ENCODE results near the gene LSAMP. TPM values are rescaled to one million over a fixed set of nuclear protein-coding genes. Genes with fewer than 3 reads are reported as not detected.
A peak's percentile ranks its signal among the peaks of the same experiment; 100 is the strongest.

Gene LSAMP
- total RNA-seq, 1 donor from 2014 or later = 18.0 TPM

DNA sequence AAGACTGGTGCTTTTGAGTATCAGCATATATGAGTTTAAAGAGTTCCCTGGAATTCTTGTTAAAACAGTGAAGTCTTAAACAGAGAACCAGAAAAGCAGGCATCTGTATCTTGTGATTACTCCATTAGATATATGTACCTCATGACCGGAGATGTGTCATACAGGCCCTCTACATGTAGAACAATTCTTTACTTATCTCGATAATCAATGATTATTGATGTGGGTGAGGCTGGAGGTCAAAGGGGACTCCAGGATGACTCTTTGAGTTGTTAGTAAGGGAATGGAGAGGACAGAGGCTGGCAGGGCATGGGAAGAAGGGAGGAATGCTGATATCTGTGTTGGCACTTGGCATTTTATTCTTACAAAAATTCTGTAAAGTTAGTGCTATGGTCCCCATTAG lies 666.3 kb downstream of the LSAMP start:
- no peak overlapping the region for H3K9ac ChIP-seq
- Mint-ChIP-seq H3K27me3 (ENCODE audit: insufficient read depth, low read depth) (peaks cover 5% of the 10 kb centered on the region), H3K4me3 (no peak overlapping the region), H3K4me1 (no peaks in the 10 kb centered on the region), H3K36me3 (no peaks in the 10 kb centered on the region), H3K9me3 (peaks cover 2% of the 10 kb centered on the region), H3K27ac (no peak overlapping the region)
- peaks cover 3% of the 10 kb centered on the region for H3K4me1 ChIP-seq
- H3K27me3 ChIP-seq = peaks cover 9% of the 10 kb centered on the region
- no peak overlapping the region for H3K4me3 ChIP-seq
- no peak overlapping the region for H2AFZ ChIP-seq (replicated peaks)
- H3K9me3 ChIP-seq (ENCODE audit: low read depth) = no peaks in the 10 kb centered on the region
- DNase-seq (ENCODE audit: low spot score) = no peak
- H4K20me1 ChIP-seq (ENCODE audit: low read depth) = no peaks in the 10 kb centered on the region
- TF ChIP-seq CTCF (IDR thresholded peaks at IDR 0.05) = no peak
- TF ChIP-seq EZH2phosphoT487 (IDR thresholded peaks at IDR 0.05) = no peak
- TF ChIP-seq EZH2 (IDR thresholded peaks at IDR 0.05) = no peak
- H3K27ac ChIP-seq = no peak overlapping the region
- H3K79me2 ChIP-seq (ENCODE audit: low read depth) = no peaks in the 10 kb centered on the region
- no peaks in the 10 kb centered on the region for H3K36me3 ChIP-seq
- no peak overlapping the region for H3K4me2 ChIP-seq
- H3F3A ChIP-seq (ENCODE audit: low read depth) = peaks cover 2% of the 10 kb centered on the region

DNA sequence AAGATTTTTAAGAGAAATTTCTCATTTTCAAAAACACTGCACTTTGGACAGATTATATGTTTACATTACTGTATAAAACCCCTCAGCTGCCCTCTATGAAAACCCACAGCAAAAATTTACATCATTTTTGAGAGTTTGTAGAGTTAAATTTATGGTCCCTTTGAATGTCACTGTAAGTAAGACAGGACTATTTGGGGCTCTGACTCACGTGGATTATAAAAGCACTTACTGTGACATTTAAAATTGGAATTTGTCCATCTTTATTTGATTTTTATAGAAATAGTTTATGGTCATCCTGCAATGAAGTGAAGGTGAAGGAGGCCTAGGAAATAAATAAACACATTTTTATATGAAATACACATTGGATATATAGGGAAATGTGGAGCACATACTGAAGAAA lies 672.3 kb downstream of the LSAMP start:
- Histone ChIP-seq H3K4me3 (no peak overlapping the region), H2AFZ (replicated peaks) (no peak overlapping the region), H3K9me3 (ENCODE audit: low read depth) (no peaks in the 10 kb centered on the region), H3K9ac (no peak overlapping the region), H3K27ac (no peak overlapping the region), H3K4me1 (no peaks in the 10 kb centered on the region), H4K20me1 (ENCODE audit: low read depth) (no peaks in the 10 kb centered on the region), H3K79me2 (ENCODE audit: low read depth) (no peaks in the 10 kb centered on the region), H3K36me3 (no peaks in the 10 kb centered on the region), H3K27me3 (no peaks in the 10 kb centered on the region), H3F3A (ENCODE audit: low read depth) (no peaks in the 10 kb centered on the region), H3K4me2 (no peak overlapping the region)
- Mint-ChIP-seq H3K27me3 (ENCODE audit: insufficient read depth, low read depth) (peaks cover 7% of the 10 kb centered on the region), H3K4me1 (peaks cover 11% of the 10 kb centered on the region), H3K27ac (no peak overlapping the region), H3K4me3 (no peak overlapping the region), H3K36me3 (no peaks in the 10 kb centered on the region), H3K9me3 (peaks cover 2% of the 10 kb centered on the region)
- no peak for TF ChIP-seq EZH2 (IDR thresholded peaks at IDR 0.05)
- no peak for TF ChIP-seq CTCF (IDR thresholded peaks at IDR 0.05)
- TF ChIP-seq EZH2phosphoT487 (IDR thresholded peaks at IDR 0.05) = no peak
- no peak for DNase-seq (ENCODE audit: low spot score)

GRCh38 chr3:115768661-115769060 lies 676.6 kb downstream of the LSAMP start:
- Histone ChIP-seq H3F3A (ENCODE audit: low read depth) (peaks cover 7% of the 10 kb centered on the region), H3K4me2 (no peak overlapping the region), H2AFZ (replicated peaks) (no peak overlapping the region), H3K9ac (no peak overlapping the region), H4K20me1 (ENCODE audit: low read depth) (no peaks in the 10 kb centered on the region), H3K4me3 (no peak overlapping the region), H3K9me3 (ENCODE audit: low read depth) (no peaks in the 10 kb centered on the region), H3K27ac (no peak overlapping the region), H3K27me3 (no peaks in the 10 kb centered on the region), H3K79me2 (ENCODE audit: low read depth) (no peaks in the 10 kb centered on the region), H3K4me1 (peaks cover 18% of the 10 kb centered on the region), H3K36me3 (no peaks in the 10 kb centered on the region)
- no peaks in the 10 kb centered on the region for H3K9me3 Mint-ChIP-seq
- H3K27ac Mint-ChIP-seq = no peak overlapping the region
- H3K4me3 Mint-ChIP-seq = no peak overlapping the region
- H3K27me3 Mint-ChIP-seq (ENCODE audit: insufficient read depth, low read depth) = peaks cover 7% of the 10 kb centered on the region
- no peak for TF ChIP-seq EZH2phosphoT487 (IDR thresholded peaks at IDR 0.05)
- DNase-seq (ENCODE audit: low spot score) = no peak
- peaks cover 35% of the 10 kb centered on the region for H3K4me1 Mint-ChIP-seq
- H3K36me3 Mint-ChIP-seq = no peaks in the 10 kb centered on the region

GRCh38 chr3:115766587-115767482 lies 678.5 kb downstream of the LSAMP start:
- Histone ChIP-seq H3K9me3 (ENCODE audit: low read depth) (no peaks in the 10 kb centered on the region), H3K4me2 (peak overlapping the region; percentile 24), H3K9ac (no peak overlapping the region), H3K4me1 (peaks cover 18% of the 10 kb centered on the region), H3K27ac (no peak overlapping the region), H3K4me3 (no peak overlapping the region), H3K27me3 (no peaks in the 10 kb centered on the region), H3F3A (ENCODE audit: low read depth) (peaks cover 7% of the 10 kb centered on the region), H2AFZ (replicated peaks) (no peak overlapping the region), H3K79me2 (ENCODE audit: low read depth) (no peaks in the 10 kb centered on the region), H3K36me3 (no peaks in the 10 kb centered on the region), H4K20me1 (ENCODE audit: low read depth) (no peaks in the 10 kb centered on the region)
- Mint-ChIP-seq H3K4me1 (peaks cover 35% of the 10 kb centered on the region), H3K36me3 (no peaks in the 10 kb centered on the region), H3K4me3 (no peak overlapping the region), H3K9me3 (no peaks in the 10 kb centered on the region), H3K27me3 (ENCODE audit: insufficient read depth, low read depth) (peaks cover 7% of the 10 kb centered on the region), H3K27ac (peak overlapping the region; percentile 39)
- TF ChIP-seq EZH2 (IDR thresholded peaks at IDR 0.05) (no peak), CTCF (IDR thresholded peaks at IDR 0.05) (no peak)
- DNase-seq (ENCODE audit: low spot score) = peak; percentile 8

Data from neural progenitor cell (in vitro differentiated cells).